ENCODE results near the gene TADA2B.

TADA2B gene, protein sequence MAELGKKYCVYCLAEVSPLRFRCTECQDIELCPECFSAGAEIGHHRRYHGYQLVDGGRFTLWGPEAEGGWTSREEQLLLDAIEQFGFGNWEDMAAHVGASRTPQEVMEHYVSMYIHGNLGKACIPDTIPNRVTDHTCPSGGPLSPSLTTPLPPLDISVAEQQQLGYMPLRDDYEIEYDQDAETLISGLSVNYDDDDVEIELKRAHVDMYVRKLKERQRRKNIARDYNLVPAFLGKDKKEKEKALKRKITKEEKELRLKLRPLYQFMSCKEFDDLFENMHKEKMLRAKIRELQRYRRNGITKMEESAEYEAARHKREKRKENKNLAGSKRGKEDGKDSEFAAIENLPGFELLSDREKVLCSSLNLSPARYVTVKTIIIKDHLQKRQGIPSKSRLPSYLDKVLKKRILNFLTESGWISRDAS

GRCh38 chr4:7043284-7044136 is at the start of gene TADA2B:
Gene TADA2B (plus strand): TSS chr4:7043372. CDS start chr4:7043580, 208 bp downstream.
- DNase-seq (ENCODE audit: low read depth in 2 of 2), result peak; percentile 10 to 24

DNA sequence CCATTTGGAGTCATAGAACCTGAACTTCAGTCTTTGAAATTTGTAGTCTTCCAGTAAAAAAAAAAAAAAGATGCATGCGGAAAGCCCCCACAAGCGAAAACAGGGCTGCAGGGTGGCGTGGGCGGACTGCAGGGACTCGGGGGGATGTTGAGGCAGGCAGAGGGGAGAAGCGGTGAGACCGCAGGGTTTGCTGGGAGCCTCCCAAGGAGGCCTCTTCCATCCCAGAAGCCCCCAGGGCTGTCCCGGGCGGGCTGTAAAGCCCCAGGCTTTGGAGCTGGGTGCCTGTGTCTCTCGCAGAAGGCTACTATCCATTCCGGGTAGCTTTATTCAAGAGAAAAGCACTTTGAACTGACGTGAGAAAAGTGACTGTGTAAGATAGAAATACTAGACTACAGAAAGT is 46.7 kb upstream of the TADA2B start:
- no peak for DNase-seq (ENCODE audit: low read depth in 2 of 2)

- DNase-seq (ENCODE audit: low read depth in 2 of 2), result no peak
These were observed 43.7 kb upstream of the TADA2B start for GRCh38 chr4:6999172-7000086.

GRCh38 chr4:7000421-7001176 is 42.6 kb upstream of the TADA2B start:
- DNase-seq (ENCODE audit: low read depth in 2 of 2), result no peak

GRCh38 chr4:7001271-7001670 is 41.9 kb upstream of the TADA2B start:
- no peak for DNase-seq (ENCODE audit: low read depth in 2 of 2)

GRCh38 chr4:7002336-7002735 is 40.8 kb upstream of the TADA2B start:
- no peak for DNase-seq (ENCODE audit: low read depth in 2 of 2)

DNA sequence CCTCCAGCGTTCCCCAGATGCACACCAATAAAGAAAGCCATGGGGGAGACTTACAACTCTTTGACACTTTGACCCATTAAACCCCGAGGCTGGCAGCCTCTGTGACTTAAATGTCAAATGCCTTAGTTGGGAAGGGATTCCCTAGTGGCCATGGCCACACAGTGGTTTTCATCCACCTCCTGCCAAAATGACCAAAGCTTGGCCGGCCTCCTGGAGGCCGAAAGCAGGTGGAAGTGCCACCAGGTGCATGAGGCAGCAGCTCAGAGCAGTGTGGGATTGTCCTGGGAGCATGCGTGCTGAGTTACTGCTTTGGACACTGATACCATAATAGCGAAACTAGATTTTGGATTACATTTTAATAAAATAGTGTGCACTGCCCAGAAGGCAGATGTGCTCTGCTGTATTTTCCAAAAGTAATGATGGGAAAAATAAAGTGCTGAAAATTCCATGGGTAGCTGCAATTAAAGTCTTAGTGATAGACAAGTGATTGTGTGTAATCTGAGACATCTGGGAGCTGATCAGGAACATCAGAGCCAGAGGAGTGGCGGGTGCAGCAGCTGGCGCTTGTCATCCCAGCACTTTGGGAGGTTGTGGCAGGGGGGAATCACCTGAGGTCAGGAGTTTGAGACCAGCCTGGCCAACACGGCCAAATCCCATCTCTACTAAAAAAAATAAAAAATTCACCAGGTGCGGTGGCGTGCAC is 39.8 kb upstream of the TADA2B start:
- no peak for DNase-seq (ENCODE audit: low read depth in 2 of 2)

DNA sequence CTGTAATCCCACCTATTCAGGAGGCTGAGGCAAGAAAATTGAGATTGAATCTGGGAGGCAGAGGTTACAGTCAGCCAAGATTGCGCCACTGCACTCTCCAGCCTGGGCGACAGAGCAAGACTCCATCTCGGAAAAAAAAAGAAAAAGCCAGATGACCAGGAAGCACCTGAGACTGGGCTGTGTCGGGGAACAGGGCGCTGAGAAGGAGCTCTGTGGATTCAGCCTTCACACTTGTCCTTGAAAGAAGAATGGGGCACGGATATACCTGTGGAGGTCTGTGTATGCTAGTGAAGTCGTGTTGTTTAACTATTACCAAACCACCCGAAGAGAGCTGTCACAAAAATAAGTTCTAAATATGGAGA is 39.3 kb upstream of the TADA2B start:
- no peak for DNase-seq (ENCODE audit: low read depth in 2 of 2)

GRCh38 chr4:7004331-7004730 is 38.8 kb upstream of the TADA2B start:
- no peak for DNase-seq (ENCODE audit: low read depth in 2 of 2)

DNA sequence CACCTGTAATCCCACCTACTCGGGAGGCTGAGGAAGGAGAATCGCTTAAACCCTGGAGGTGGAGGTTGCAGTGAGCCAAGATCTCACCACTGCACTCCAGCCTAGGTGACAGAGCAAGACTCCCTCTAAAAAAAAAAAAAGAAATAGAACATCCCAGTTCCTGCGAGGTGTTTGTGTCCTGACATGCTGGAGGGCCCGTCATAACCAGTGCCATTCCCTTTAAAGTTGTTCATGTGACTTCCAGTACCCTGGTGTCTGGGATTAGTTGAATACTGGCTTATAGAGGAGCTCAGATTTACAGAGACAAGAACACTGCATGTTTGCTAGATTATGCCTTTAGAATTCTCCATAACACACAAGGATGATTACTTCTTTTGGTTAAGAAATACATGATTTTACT is 37.6 kb upstream of the TADA2B start:
- no peak for DNase-seq (ENCODE audit: low read depth in 2 of 2)

GRCh38 chr4:7006411-7006810 is 36.8 kb upstream of the TADA2B start:
- DNase-seq (ENCODE audit: low read depth in 2 of 2), result no peak

DNA sequence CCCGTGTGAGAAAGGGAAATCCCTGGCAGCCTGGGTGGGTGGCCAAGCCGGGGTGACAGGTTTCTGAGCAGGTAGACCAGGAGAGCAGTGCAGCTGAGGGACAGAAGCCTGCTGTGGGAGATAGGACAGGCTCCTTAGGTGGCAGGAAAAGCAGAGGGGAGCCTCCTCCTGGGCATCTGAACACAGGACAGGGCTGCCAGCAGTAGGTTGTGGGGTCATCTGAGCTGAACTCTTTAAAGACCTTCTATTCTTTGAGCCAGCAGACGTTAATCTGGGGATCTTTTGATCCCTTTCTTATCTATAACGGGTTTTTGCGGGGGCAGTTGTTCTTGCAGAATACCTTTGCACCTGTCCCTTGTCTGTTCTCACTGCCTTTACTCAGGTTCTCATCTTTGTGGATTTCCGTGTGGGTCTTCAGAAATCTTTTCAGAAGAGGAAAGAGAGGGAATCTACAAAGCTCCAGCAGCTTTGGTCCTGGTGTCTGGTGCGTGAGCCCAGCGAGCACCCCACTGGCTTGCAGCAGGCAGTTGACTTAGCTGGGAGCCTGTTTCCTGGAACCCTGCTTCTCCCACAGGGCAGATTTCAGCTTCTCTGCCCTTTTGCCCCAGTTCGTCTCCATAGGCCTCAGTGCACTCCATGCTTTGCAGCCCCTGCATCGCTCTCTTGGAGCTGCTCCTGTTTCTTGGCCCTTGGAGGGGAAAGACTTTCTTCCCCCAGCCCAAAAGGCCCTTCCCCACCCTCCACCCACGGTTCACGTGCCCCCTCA is 35.8 kb upstream of the TADA2B start:
- no peak for DNase-seq (ENCODE audit: low read depth in 2 of 2)

- DNase-seq (ENCODE audit: low read depth in 2 of 2), result no peak
These were observed 35.2 kb upstream of the TADA2B start for GRCh38 chr4:7007944-7008343.

GRCh38 chr4:7009564-7009963 is 33.6 kb upstream of the TADA2B start:
- DNase-seq (ENCODE audit: low read depth in 2 of 2), result no peak

DNA sequence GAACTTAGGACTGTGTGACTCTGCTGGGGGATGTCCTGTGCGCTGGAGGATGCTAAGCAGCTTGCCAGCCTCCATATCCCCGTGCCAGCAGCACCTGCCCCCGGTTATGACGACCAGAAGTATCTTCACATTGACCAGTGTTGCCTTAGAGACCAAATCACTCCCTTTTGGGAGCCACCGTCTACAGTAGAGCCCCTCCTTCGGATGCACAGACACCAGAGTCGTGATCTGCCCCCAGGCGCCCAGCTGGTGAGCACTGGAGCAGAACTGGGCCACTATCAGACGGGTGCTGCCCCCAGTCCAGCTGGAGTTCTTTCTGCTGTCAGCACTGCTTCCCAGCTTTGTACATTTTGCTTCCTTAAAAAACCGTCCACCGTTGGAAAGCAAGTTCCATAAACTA is 30.0 kb upstream of the TADA2B start:
- DNase-seq (ENCODE audit: low read depth in 2 of 2), result no peak

DNA sequence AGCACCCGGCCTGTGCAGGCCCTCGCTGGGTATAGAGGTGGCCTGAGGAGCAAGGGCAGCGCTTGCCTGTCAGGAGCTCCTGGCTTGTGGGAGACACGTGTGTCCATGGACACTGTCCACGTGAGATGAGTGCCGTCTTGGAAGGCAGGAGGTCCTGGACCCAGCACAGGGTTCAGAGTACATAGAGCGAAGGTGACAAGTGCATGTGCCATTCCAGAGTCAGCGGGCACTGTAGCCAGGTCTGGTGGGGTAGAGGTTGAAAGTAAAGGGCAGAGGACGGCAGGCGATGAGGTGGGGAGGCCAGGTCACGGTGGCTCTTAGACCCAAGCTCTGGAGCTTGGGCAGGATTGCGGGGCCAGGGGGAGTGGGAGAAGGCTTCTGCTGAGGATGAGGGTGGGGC is 28.4 kb upstream of the TADA2B start:
- DNase-seq (ENCODE audit: low read depth in 2 of 2), result no peak

- DNase-seq (ENCODE audit: low read depth in 2 of 2), result no peak
These were observed 27.7 kb upstream of the TADA2B start for GRCh38 chr4:7015383-7016035.

DNA sequence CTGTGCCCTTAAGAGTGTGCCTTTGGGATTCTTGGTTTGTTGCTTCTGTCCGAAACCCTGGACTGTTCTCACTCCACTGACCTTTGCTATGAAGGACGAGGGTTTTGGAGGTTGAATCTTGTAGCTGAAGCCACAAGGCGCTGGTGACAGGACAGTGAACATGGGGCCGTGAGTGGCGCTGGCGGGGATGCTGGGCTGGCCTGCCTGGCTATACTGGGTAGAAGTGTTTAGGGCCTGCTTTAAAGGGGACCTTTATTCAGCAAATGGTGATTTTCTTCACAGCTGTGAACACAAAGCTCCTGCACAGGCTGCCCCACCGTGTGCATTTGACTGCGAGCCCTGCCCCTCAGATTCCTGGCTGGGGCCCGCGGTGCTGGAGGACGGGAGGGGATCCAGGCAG is 27.1 kb upstream of the TADA2B start:
- no peak for DNase-seq (ENCODE audit: low read depth in 2 of 2)

- DNase-seq (ENCODE audit: low read depth in 2 of 2), result no peak
These were observed 26.7 kb upstream of the TADA2B start for GRCh38 chr4:7016512-7016911.
